Gastrocnemius medialis (tissue), 4 donors: Measurements from ENCODE around the gene TSPAN9. TPM values are rescaled to one million over a fixed set of nuclear protein-coding genes. Genes with fewer than 3 reads are reported as not detected.

Experiments
- ATAC-seq, 2 donors: fragments of 150-250 bp; one replicate each; pipeline ENCODE4 v1.9.1; 2016
- DNase-seq, 2 donors: peaks; one replicate each; pipeline ENCODE4 v3.0.0-alpha.2; 2019
- H3K27ac ChIP-seq, 4 donors: fragments of 200-600 bp; sonication (generic); 1 replicate in 1 of 4; 2 replicates in 3 of 4; pipeline ENCODE4 v1.5.1; 2016 to 2018; ENCODE audit warnings: mild to moderate bottlenecking in 2 of 4, moderate library complexity in 1 of 4
- H3K27me3 ChIP-seq, 3 donors: fragments of 200-600 bp; sonication (generic) in 2 of 3; 1 replicate in 1 of 3; 2 replicates in 2 of 3; pipeline versions ENCODE4 v1.5.1 to v1.6.0; 2016 to 2019; ENCODE audit warnings: mild to moderate bottlenecking in 1 of 3, moderate library complexity in 1 of 3
- H3K36me3 ChIP-seq, 2 donors: fragments of 200-600 bp; sonication (generic) in 1 of 2; one replicate each; pipeline ENCODE4 v1.5.1; 2017 to 2018
- H3K4me1 ChIP-seq, 2 donors: fragments of 200-600 bp; sonication (generic) in 1 of 2; one replicate each; pipeline ENCODE4 v1.5.1; 2016 to 2017; ENCODE audit warnings: mild to moderate bottlenecking in 2 of 2
- H3K4me3 ChIP-seq, 4 donors: fragments of 200-600 bp; sonication (generic) in 3 of 4; 1 replicate in 1 of 4; 2 replicates in 3 of 4; pipeline ENCODE4 v1.5.1; 2016 to 2019; ENCODE audit warnings: mild to moderate bottlenecking in 2 of 4
- H3K9me3 ChIP-seq, 3 donors: fragments of 200-600 bp; sonication (generic) in 2 of 3; 1 replicate in 1 of 3; 2 replicates in 2 of 3; pipeline ENCODE4 v1.5.1; 2016 to 2019
- POLR2A ChIP-seq, 2 donors: fragments of 450-650 bp; IDR thresholded peaks; one replicate each; pipeline ENCODE4 v1.6.1; 2017; ENCODE audit warnings: antibody characterized with exemption in 2 of 2, mild to moderate bottlenecking in 2 of 2, moderate library complexity in 2 of 2
- in situ Hi-C, 4 donors: fragments of 200-750 bp; cut with MboI; loops; one replicate each; pipeline versions ENCODE4 v1.15.0 to v1.8.0; 2017; ENCODE audit warnings: low sequenced_read_pairs in 4 of 4
- intact Hi-C: fragments of 100-400 bp; cut with DNase I; formaldehyde crosslinking; loops from one replicate; pipeline ENCODE4 v1.15.1; 2023; ENCODE audit warnings: low total_unique reads
- total RNA-seq, 4 donors: library from RNA; depleted of rRNA; stranded (reverse); fragments of >200 nt; gene quantifications; one replicate each; pipeline versions ENCODE4 v1.1.0 to v1.2.3, GENCODE V29; 2016
- TF ChIP-seq, protein P1 (sequence below), 5 experiments: fragments of 450-650 bp in 3 of 5; fragments of 200-600 bp in 2 of 5; sonication (generic) in 2 of 5; IDR thresholded peaks in 4 of 5; conservative IDR thresholded peaks in 1 of 5; 1 replicate in 4 of 5; 2 replicates in 1 of 5; pipeline ENCODE4 v1.5.1; 2016 to 2019; ENCODE audit warnings: antibody characterized with exemption in 5 of 5, mild to moderate bottlenecking in 3 of 5, moderate library complexity in 3 of 5

Gene TSPAN9
- total RNA-seq, 4 donors from 2014 or later: 4.7 to 9.4 (median 7.4) TPM

DNA sequence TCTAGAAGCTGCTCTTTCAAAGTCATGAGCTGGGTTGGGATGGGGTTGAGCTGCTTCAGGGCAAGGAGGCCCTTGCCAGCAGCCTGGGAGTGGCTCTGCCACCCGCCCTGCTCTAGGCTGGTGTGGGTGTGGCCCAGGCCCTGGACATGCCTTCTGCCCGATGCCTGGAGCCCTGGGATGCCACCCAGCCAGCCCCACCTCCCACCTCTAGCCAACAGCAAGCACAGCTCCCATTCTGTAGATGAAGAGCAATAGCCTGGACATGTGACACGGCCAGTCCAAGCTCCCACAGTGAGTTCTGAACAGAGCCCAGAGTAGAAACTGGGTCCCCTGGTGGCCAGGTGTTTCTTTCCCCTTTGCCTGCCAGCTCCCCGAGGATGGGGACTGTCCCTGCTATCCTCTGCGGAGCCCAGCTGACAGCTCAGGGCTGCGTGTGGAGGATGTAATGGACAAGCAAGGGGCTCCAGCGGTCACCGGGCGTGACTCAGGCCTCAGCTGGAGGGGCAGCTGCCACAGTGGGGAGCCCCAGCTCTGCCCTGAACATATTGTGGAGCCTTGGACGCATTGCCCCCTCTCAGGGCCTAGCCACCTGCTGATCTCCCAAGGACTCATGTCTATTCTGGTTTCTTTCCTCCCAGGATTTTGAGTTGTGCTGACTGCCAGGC, 165.2 kb downstream of the TSPAN9 start:
- H3K9me3 ChIP-seq: no peaks in the 10 kb centered on the region
- peak; percentile 70 to 75 for ATAC-seq
- intact Hi-C loops: no loop called here
- TF ChIP-seq, protein P1, sequence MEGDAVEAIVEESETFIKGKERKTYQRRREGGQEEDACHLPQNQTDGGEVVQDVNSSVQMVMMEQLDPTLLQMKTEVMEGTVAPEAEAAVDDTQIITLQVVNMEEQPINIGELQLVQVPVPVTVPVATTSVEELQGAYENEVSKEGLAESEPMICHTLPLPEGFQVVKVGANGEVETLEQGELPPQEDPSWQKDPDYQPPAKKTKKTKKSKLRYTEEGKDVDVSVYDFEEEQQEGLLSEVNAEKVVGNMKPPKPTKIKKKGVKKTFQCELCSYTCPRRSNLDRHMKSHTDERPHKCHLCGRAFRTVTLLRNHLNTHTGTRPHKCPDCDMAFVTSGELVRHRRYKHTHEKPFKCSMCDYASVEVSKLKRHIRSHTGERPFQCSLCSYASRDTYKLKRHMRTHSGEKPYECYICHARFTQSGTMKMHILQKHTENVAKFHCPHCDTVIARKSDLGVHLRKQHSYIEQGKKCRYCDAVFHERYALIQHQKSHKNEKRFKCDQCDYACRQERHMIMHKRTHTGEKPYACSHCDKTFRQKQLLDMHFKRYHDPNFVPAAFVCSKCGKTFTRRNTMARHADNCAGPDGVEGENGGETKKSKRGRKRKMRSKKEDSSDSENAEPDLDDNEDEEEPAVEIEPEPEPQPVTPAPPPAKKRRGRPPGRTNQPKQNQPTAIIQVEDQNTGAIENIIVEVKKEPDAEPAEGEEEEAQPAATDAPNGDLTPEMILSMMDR (IDR thresholded peaks at IDR 0.05 in 4 of 5, conservative IDR thresholded peaks at IDR 0.05 in 1 of 5): peak in 2 of 5 experiments; percentile 6 to 35
- TF ChIP-seq POLR2A (IDR thresholded peaks at IDR 0.05): no peak
- DNase-seq: peak; percentile 77 to 88
- no peaks in the 10 kb centered on the region for H3K27me3 ChIP-seq
- peak overlapping the region; percentile 69 to 86 (median 77) for H3K27ac ChIP-seq
- in situ Hi-C loops: no loop called here
- H3K4me3 ChIP-seq: no peak overlapping the region
- H3K36me3 ChIP-seq: no peaks in the 10 kb centered on the region
- H3K4me1 ChIP-seq: peaks cover 22 to 33% of the 10 kb centered on the region in 2 donors

DNA sequence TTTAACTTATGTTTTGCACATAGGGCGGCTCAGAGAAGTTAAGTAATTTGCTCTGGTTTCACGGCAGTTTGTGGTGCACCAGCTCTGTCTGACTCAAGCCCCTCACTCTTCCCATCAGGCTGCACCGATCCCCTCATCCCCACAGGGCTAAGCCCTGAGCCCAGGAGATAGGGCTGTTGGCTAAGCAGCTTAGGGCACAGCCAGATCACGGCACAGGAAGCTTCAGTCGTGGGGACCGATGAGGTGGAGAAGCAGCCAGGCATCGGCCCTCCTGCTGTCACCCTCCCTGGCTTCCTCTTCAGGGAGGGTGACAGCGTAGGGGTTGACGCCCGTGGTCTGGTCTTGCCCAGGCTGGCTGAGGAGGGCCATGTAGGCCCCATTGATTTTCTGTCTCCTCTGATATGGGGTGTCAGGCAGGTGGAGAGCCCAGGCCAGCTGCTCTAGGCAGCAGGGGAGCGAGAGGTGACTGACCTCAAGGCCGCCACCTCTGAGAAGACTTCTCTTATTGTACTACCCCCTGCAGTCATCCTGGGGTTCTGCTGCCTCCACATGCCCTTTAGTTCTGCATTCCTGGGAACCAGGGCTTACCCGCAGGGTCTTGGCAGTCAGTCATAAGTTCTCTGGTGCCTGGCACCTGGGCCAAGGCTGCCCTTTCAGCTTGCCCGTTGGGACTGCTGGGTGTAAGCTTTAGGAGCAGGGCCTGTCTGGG, 166.4 kb downstream of the TSPAN9 start:
- in situ Hi-C loops: no loop called here
- H3K9me3 ChIP-seq: no peaks in the 10 kb centered on the region
- TF ChIP-seq, protein P1 (IDR thresholded peaks at IDR 0.05 in 4 of 5, conservative IDR thresholded peaks at IDR 0.05 in 1 of 5): no peak
- no peak for TF ChIP-seq POLR2A (IDR thresholded peaks at IDR 0.05)
- DNase-seq: no peak
- no peak overlapping the region for H3K4me3 ChIP-seq
- intact Hi-C loops: no loop called here
- H3K27me3 ChIP-seq: no peaks in the 10 kb centered on the region
- peak overlapping the region in 1 of 4 donors; percentile 77 for H3K27ac ChIP-seq
- no peak for ATAC-seq
- peaks cover 28 to 40% of the 10 kb centered on the region in 2 donors for H3K4me1 ChIP-seq
- no peaks in the 10 kb centered on the region for H3K36me3 ChIP-seq

DNA sequence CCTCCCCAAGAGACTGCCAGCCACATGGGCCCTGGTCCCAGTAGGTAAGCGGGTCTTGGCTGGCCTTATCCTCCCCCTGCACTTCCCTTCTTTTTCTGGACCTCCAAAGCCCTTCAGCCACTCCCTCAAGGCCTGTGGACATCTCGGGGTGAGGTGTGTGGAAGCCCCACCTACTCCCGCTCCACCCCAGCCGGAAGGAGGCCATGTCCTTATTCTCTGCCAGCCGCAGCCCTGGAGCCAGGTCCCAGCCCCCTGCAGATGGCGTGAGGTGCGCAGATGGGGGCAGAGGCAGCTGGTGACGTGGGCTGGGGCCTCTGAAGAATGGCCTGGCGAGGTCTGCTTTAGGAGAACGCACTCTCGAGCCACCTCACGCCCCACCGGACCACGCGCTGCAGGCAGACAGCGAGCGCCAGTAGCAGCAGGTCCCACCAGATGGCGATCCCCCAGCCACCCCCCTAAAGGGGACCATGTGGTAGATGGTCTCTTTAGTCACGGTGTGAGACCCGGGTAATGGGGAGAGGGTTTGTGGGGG, 167.1 kb downstream of the TSPAN9 start:
- Histone ChIP-seq H3K36me3 (no peaks in the 10 kb centered on the region), H3K27ac (no peak overlapping the region), H3K27me3 (no peaks in the 10 kb centered on the region), H3K4me3 (no peak overlapping the region), H3K4me1 (peaks cover 28 to 48% of the 10 kb centered on the region in 2 donors), H3K9me3 (no peaks in the 10 kb centered on the region)
- no peak for DNase-seq
- TF ChIP-seq, protein P1 (IDR thresholded peaks at IDR 0.05 in 4 of 5, conservative IDR thresholded peaks at IDR 0.05 in 1 of 5): no peak
- no peak for TF ChIP-seq POLR2A (IDR thresholded peaks at IDR 0.05)
- in situ Hi-C loops: no loop called here
- intact Hi-C loops: no loop called here
- ATAC-seq: no peak

DNA sequence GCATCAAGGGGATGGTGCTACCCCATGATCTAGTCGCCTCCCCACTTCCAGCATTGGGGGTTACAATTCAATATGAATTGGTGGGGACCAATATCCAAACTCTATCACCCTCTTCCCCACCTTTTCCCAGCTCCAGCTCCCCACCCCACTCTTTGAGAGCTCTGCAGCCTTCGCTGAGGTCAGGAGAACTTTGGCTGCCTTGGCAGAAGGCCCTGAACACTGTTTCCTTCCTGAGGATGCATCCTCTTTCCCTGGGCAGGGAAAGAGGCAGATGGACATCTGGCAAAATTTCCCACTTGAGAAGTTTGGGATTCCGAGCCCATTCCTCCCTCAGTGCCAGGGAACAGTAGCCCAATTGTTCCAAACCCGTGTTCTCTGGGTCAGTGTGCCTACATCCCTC, 169.1 kb downstream of the TSPAN9 start:
- Histone ChIP-seq H3K9me3 (no peaks in the 10 kb centered on the region), H3K4me1 (peaks cover 45 to 64% of the 10 kb centered on the region in 2 donors), H3K36me3 (no peaks in the 10 kb centered on the region), H3K4me3 (no peak overlapping the region), H3K27ac (no peak overlapping the region), H3K27me3 (no peaks in the 10 kb centered on the region)
- TF ChIP-seq POLR2A (IDR thresholded peaks at IDR 0.05): no peak
- TF ChIP-seq, protein P1 (IDR thresholded peaks at IDR 0.05 in 4 of 5, conservative IDR thresholded peaks at IDR 0.05 in 1 of 5): no peak
- no peak for DNase-seq
- no peak for ATAC-seq
- in situ Hi-C loops: no loop called here
- intact Hi-C loops: no loop called here
